ENCODE results near the gene PDGFB.

PDGFB gene

DNA sequence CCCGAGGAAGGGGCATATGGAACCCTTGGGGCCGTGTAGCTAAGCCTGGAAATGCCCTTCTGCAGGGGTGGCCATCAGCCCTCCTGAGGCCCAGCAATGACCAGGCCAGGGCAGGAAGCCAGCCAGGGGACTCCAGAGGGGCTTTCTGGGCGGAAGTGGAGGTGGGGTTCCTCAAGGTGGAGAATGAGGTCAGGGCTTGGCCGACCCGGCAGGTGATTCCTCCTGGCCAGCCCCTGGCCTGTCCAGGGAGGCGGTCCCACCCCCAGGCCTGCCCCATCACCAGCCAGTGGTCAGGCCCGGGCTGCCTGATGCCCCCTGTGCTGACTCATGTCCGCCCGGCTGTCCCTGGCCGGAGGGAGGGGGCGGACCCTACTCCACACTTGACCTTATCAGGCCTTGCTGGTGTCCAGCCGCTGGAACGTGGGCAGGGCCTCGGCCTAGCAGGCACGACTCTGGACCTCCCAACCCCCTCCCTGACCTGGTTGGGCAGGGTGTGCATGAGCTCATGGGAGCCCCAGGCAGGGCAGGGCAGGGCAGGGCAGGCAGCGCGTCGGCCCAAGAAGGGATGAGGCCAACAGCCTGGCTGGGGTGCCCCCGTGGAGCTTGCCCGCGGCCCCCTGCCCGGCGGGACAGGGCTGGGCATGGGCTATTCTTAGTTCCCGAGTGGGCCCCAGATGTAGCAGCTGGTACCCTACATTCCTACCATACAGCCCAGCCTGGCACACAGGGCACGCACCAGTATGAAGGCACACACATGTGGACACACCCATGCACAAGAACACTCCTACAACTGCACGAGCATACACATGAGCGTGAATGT lies 38.8 kb upstream of the PDGFB start:
- WGBS (ENCODE audit: extremely low coverage, insufficient coverage, insufficient read length) = no CpG with 5 or more reads among the region's 27 CpGs
- Histone ChIP-seq H3K14ac (ENCODE audit: low read length) (peak overlapping the region; percentile 16), H3K4ac (ENCODE audit: low read depth, low read length) (no peak overlapping the region)

DNA sequence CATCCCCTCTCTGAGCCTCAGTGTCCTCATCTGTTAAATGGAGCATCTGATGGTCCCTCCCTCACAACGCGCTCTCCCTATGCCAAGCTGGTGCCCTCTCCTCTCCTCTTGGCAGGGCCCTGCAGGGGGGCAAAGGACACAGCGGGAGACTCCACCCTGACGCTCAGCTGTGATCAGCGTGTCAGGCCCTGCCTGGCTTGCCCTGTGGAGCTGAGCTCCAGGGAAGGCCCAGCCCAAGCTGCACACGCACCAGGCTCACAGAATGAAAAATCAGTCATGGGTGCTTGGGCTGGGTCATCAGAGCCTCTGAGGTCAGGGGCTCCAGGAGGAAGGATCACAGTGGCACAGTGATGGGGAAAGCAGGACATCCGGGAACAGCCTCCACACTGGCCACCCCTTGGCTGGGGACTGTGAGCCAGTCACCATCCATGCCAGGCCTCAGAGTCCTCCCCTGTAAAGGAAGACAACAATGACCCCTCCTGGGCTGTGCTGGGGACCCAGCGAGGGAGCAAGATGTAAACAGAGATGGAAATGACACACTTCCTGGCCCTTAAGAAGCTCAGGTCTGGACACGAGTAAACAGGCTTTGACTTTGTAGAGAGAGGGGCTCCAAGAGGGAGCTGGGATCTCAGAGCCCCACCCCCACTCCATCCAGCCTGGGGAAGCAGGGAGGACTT lies 38.0 kb upstream of the PDGFB start:
- Histone ChIP-seq H3K27ac (ENCODE audit: low read depth, low read length) (no peak overlapping the region), H3K9ac (ENCODE audit: low read length) (no peak overlapping the region), H3K14ac (ENCODE audit: low read length) (peak overlapping the region; percentile 16), H4K8ac (ENCODE audit: low read depth, low read length) (peak overlapping the region; percentile 39), H2BK5ac (ENCODE audit: low read depth, low read length, poor library complexity) (no peak overlapping the region), H4K12ac (ENCODE audit: low read depth, low read length) (no peak overlapping the region), H3K27me3 (ENCODE audit: insufficient read depth, low read length) (no peaks in the 10 kb centered on the region), H2BK120ac (ENCODE audit: insufficient read depth, low read length, poor library complexity) (peak overlapping the region; percentile 9), H3K79me2 (ENCODE audit: control insufficient read depth, insufficient read depth, low read length, poor library complexity) (no peaks in the 10 kb centered on the region), H2BK12ac (ENCODE audit: low read length) (peak overlapping the region; percentile 20), H2AFZ (ENCODE audit: insufficient read depth, low read length, poor library complexity) (no peak overlapping the region), H3K4me2 (ENCODE audit: low read length) (no peak overlapping the region), H3K18ac (ENCODE audit: low read length) (no peak overlapping the region), H2AK5ac (ENCODE audit: low read length) (peak overlapping the region; percentile 42), H3K23ac (ENCODE audit: low read length) (no peak overlapping the region), H3K4me3 (ENCODE audit: low read depth, low read length) (no peak overlapping the region), H3K4ac (ENCODE audit: low read depth, low read length) (no peak overlapping the region), H4K91ac (ENCODE audit: low read depth, low read length) (peak overlapping the region; percentile 34), H3K36me3 (ENCODE audit: control insufficient read depth in 1 of 2, insufficient read depth in 2 of 2, low read length in 2 of 2) (no peaks in the 10 kb centered on the region), H3K4me1 (ENCODE audit: control insufficient read depth in 1 of 2, insufficient read depth in 2 of 2, low read length in 2 of 2) (peaks cover 18 to 24% of the 10 kb centered on the region in 2 experiments), H3K9me3 (ENCODE audit: insufficient read depth, low read depth, low read length) (no peaks in the 10 kb centered on the region), H3K79me1 (ENCODE audit: low read length) (peaks cover 7% of the 10 kb centered on the region)
- DNase-seq = no peak
- no CpG with 5 or more reads among the region's 9 CpGs for whole genome bisulfite sequencing (ENCODE audit: extremely low coverage, insufficient coverage, insufficient read length)

More for the DNA sequence above, 38.8 kb upstream of the PDGFB start:
- Histone ChIP-seq H4K8ac (ENCODE audit: low read depth, low read length) (peak overlapping the region; percentile 39), H3K9ac (ENCODE audit: low read length) (no peak overlapping the region), H2AK5ac (ENCODE audit: low read length) (peak overlapping the region; percentile 18), H3K18ac (ENCODE audit: low read length) (no peak overlapping the region), H3K4me3 (ENCODE audit: low read depth, low read length) (no peak overlapping the region), H3K79me1 (ENCODE audit: low read length) (peaks cover 7% of the 10 kb centered on the region), H4K12ac (ENCODE audit: low read depth, low read length) (no peak overlapping the region), H3K79me2 (ENCODE audit: control insufficient read depth, insufficient read depth, low read length, poor library complexity) (no peaks in the 10 kb centered on the region), H2BK5ac (ENCODE audit: low read depth, low read length, poor library complexity) (no peak overlapping the region), H3K27me3 (ENCODE audit: insufficient read depth, low read length) (no peaks in the 10 kb centered on the region), H2AFZ (ENCODE audit: insufficient read depth, low read length, poor library complexity) (no peak overlapping the region), H3K4me1 (ENCODE audit: control insufficient read depth in 1 of 2, insufficient read depth in 2 of 2, low read length in 2 of 2) (peaks cover 18 to 24% of the 10 kb centered on the region in 2 experiments), H2BK12ac (ENCODE audit: low read length) (peak overlapping the region; percentile 15), H3K4me2 (ENCODE audit: low read length) (no peak overlapping the region), H4K91ac (ENCODE audit: low read depth, low read length) (peak overlapping the region; percentile 34), H3K9me3 (ENCODE audit: insufficient read depth, low read depth, low read length) (no peaks in the 10 kb centered on the region), H3K23ac (ENCODE audit: low read length) (no peak overlapping the region), H2BK120ac (ENCODE audit: insufficient read depth, low read length, poor library complexity) (peak overlapping the region; percentile 9), H3K27ac (ENCODE audit: low read depth, low read length) (no peak overlapping the region), H3K36me3 (ENCODE audit: control insufficient read depth in 1 of 2, insufficient read depth in 2 of 2, low read length in 2 of 2) (no peaks in the 10 kb centered on the region)
- peak; percentile 97 to 98 for DNase-seq

DNA sequence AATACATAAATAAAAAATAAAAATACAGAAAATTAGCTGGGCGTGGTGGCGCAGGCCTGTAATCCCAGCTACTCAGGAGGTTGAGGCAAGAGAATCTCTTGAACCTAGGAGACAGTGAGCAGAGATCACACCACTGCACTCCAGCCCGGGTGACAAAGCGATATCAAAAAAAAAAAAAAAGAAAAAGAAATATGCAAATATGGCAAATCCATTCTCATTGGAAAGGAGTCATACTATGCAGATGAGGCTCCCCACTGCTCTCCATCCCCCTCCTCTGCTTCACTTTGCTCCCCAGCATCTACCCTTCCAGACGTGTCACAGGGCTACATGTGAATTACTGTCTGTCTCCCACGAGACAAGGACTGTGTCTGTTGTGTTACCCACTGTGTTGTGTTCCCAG lies 36.3 kb upstream of the PDGFB start:
- no peak overlapping the region for H3K18ac ChIP-seq (ENCODE audit: low read length)
- no peak overlapping the region for H4K12ac ChIP-seq (ENCODE audit: low read depth, low read length)
- no peak overlapping the region for H3K4me2 ChIP-seq (ENCODE audit: low read length)
- H3K4me1 ChIP-seq (ENCODE audit: control insufficient read depth in 1 of 2, insufficient read depth in 2 of 2, low read length in 2 of 2) = peaks cover 11 to 16% of the 10 kb centered on the region in 2 experiments
- peaks cover 7% of the 10 kb centered on the region for H3K79me1 ChIP-seq (ENCODE audit: low read length)
- no peak overlapping the region for H2AK5ac ChIP-seq (ENCODE audit: low read length)
- H4K91ac ChIP-seq (ENCODE audit: low read depth, low read length) = no peak overlapping the region
- no peak overlapping the region for H3K27ac ChIP-seq (ENCODE audit: low read depth, low read length)
- H4K8ac ChIP-seq (ENCODE audit: low read depth, low read length) = no peak overlapping the region
- no peaks in the 10 kb centered on the region for H3K9me3 ChIP-seq (ENCODE audit: insufficient read depth, low read depth, low read length)
- H2BK120ac ChIP-seq (ENCODE audit: insufficient read depth, low read length, poor library complexity) = no peak overlapping the region
- no peaks in the 10 kb centered on the region for H3K27me3 ChIP-seq (ENCODE audit: insufficient read depth, low read length)
- no peak overlapping the region for H3K4ac ChIP-seq (ENCODE audit: low read depth, low read length)
- H3K9ac ChIP-seq (ENCODE audit: low read length) = no peak overlapping the region
- H3K4me3 ChIP-seq (ENCODE audit: low read depth, low read length) = no peak overlapping the region
- H3K36me3 ChIP-seq (ENCODE audit: control insufficient read depth in 1 of 2, insufficient read depth in 2 of 2, low read length in 2 of 2) = no peaks in the 10 kb centered on the region
- no peak overlapping the region for H2BK5ac ChIP-seq (ENCODE audit: low read depth, low read length, poor library complexity)
- no peak overlapping the region for H3K23ac ChIP-seq (ENCODE audit: low read length)
- no peaks in the 10 kb centered on the region for H3K79me2 ChIP-seq (ENCODE audit: control insufficient read depth, insufficient read depth, low read length, poor library complexity)
- no peak overlapping the region for H3K14ac ChIP-seq (ENCODE audit: low read length)
- no peak for DNase-seq
- WGBS (ENCODE audit: extremely low coverage, insufficient coverage, insufficient read length) = no CpG with 5 or more reads among the region's 6 CpGs
- H2AFZ ChIP-seq (ENCODE audit: insufficient read depth, low read length, poor library complexity) = no peak overlapping the region
- H2BK12ac ChIP-seq (ENCODE audit: low read length) = no peak overlapping the region

DNA sequence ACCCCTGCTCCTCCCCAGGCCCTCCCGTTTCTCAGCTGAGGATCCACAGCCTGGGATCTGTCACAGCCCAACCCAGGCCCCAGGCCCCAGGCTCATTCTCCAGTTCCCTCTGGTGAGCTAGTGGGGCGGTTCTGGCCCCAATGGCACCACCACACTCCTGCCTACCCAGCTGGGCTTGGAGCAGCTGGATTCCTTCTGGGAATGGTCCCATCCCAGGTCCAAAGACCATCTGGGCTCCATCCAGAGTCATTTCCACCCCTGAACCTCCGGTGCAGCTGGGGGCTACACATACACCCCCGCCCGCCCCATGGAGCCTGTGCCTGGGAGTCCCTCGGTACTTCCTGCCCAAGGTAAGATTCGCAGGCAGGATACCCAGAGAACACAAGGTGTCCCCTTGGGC lies 35.5 kb upstream of the PDGFB start:
- H3K14ac ChIP-seq (ENCODE audit: low read length) = no peak overlapping the region
- H2AFZ ChIP-seq (ENCODE audit: insufficient read depth, low read length, poor library complexity) = no peak overlapping the region
- no peak overlapping the region for H2AK5ac ChIP-seq (ENCODE audit: low read length)
- no peak overlapping the region for H3K4me2 ChIP-seq (ENCODE audit: low read length)
- peaks cover 7% of the 10 kb centered on the region for H3K79me1 ChIP-seq (ENCODE audit: low read length)
- no peak overlapping the region for H2BK120ac ChIP-seq (ENCODE audit: insufficient read depth, low read length, poor library complexity)
- H3K9ac ChIP-seq (ENCODE audit: low read length) = no peak overlapping the region
- no peaks in the 10 kb centered on the region for H3K27me3 ChIP-seq (ENCODE audit: insufficient read depth, low read length)
- H3K18ac ChIP-seq (ENCODE audit: low read length) = no peak overlapping the region
- H2BK12ac ChIP-seq (ENCODE audit: low read length) = no peak overlapping the region
- H3K4me3 ChIP-seq (ENCODE audit: low read depth, low read length) = no peak overlapping the region
- H3K4me1 ChIP-seq (ENCODE audit: control insufficient read depth in 1 of 2, insufficient read depth in 2 of 2, low read length in 2 of 2) = peaks cover 11 to 16% of the 10 kb centered on the region in 2 experiments
- no peak overlapping the region for H3K23ac ChIP-seq (ENCODE audit: low read length)
- WGBS (ENCODE audit: extremely low coverage, insufficient coverage, insufficient read length) = no CpG with 5 or more reads among the region's 7 CpGs
- H4K8ac ChIP-seq (ENCODE audit: low read depth, low read length) = no peak overlapping the region
- H3K79me2 ChIP-seq (ENCODE audit: control insufficient read depth, insufficient read depth, low read length, poor library complexity) = no peaks in the 10 kb centered on the region
- no peak for DNase-seq
- no peaks in the 10 kb centered on the region for H3K36me3 ChIP-seq (ENCODE audit: control insufficient read depth in 1 of 2, insufficient read depth in 2 of 2, low read length in 2 of 2)
- H3K27ac ChIP-seq (ENCODE audit: low read depth, low read length) = no peak overlapping the region
- no peak overlapping the region for H4K91ac ChIP-seq (ENCODE audit: low read depth, low read length)
- H3K9me3 ChIP-seq (ENCODE audit: insufficient read depth, low read depth, low read length) = peaks cover 2% of the 10 kb centered on the region
- H2BK5ac ChIP-seq (ENCODE audit: low read depth, low read length, poor library complexity) = no peak overlapping the region
- H3K4ac ChIP-seq (ENCODE audit: low read depth, low read length) = no peak overlapping the region
- H4K12ac ChIP-seq (ENCODE audit: low read depth, low read length) = no peak overlapping the region
